Thoracic aorta (tissue), 2 donors: ENCODE data around the gene FUT8. TPM values are rescaled to one million over a fixed set of nuclear protein-coding genes. Genes with fewer than 3 reads are reported as not detected.

Source experiments
- ATAC-seq: fragments of 150-250 bp; one replicate; pipeline ENCODE4 v1.8.0; 2017; ENCODE audit warnings: low read depth; ENCODE audit not compliant: insufficient number of reproducible peaks, low FRiP score
- DNase-seq: peaks from one replicate; pipeline ENCODE4 v3.0.0-alpha.2; 2020; ENCODE audit warnings: low spot score
- H3K27ac ChIP-seq, 2 donors: fragments of 200-600 bp; sonication (generic); 1 replicate in 1 of 2; 2 replicates in 1 of 2; pipeline ENCODE4 v1.5.1; 2016; ENCODE audit warnings: mild to moderate bottlenecking in 2 of 2, moderate library complexity in 2 of 2
- H3K27me3 ChIP-seq: fragments of 200-600 bp; sonication (generic); replicated peaks from 2 replicates; pipeline ENCODE4 v1.6.0; 2016; ENCODE audit warnings: mild to moderate bottlenecking; ENCODE audit not compliant: insufficient read depth
- H3K36me3 ChIP-seq: fragments of 200-600 bp; sonication (generic); one replicate; pipeline ENCODE4 v1.5.1; 2016
- H3K4me1 ChIP-seq, 2 donors: fragments of 200-600 bp; sonication (generic); 1 replicate in 1 of 2; 2 replicates in 1 of 2; pipeline versions ENCODE4 v1.5.1 to v1.6.0; 2016; ENCODE audit warnings: low read depth in 2 of 2, mild to moderate bottlenecking in 1 of 2; ENCODE audit not compliant: control insufficient read depth in 1 of 2
- H3K4me3 ChIP-seq: fragments of 200-600 bp; sonication (generic); 2 replicates; pipeline ENCODE4 v1.5.1; 2016; ENCODE audit warnings: mild to moderate bottlenecking
- H3K9me3 ChIP-seq: fragments of 200-600 bp; sonication (generic); 2 replicates; pipeline ENCODE4 v1.5.1; 2016
- total RNA-seq, 2 donors: library from RNA; depleted of rRNA; stranded (reverse); fragments of >200 nt; gene quantifications; one replicate each; pipeline versions ENCODE4 v1.1.0 to v1.2.3, GENCODE V29; 2016
- TF ChIP-seq, protein P1 (sequence below): fragments of 200-600 bp; sonication (generic); IDR thresholded peaks from one replicate; pipeline ENCODE4 v1.5.1; 2019; ENCODE audit warnings: antibody characterized with exemption

FUT8 gene
- total RNA-seq, 2 donors from 2014 or later: 22.3 to 23.4 TPM

- no peak for ATAC-seq
- TF ChIP-seq, protein P1, sequence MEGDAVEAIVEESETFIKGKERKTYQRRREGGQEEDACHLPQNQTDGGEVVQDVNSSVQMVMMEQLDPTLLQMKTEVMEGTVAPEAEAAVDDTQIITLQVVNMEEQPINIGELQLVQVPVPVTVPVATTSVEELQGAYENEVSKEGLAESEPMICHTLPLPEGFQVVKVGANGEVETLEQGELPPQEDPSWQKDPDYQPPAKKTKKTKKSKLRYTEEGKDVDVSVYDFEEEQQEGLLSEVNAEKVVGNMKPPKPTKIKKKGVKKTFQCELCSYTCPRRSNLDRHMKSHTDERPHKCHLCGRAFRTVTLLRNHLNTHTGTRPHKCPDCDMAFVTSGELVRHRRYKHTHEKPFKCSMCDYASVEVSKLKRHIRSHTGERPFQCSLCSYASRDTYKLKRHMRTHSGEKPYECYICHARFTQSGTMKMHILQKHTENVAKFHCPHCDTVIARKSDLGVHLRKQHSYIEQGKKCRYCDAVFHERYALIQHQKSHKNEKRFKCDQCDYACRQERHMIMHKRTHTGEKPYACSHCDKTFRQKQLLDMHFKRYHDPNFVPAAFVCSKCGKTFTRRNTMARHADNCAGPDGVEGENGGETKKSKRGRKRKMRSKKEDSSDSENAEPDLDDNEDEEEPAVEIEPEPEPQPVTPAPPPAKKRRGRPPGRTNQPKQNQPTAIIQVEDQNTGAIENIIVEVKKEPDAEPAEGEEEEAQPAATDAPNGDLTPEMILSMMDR: no peak
- DNase-seq: no peak
- no peaks in the 10 kb centered on the region for H3K9me3 ChIP-seq
- H3K27me3 ChIP-seq: no peaks in the 10 kb centered on the region
- no peaks in the 10 kb centered on the region for H3K4me1 ChIP-seq
- no peak overlapping the region for H3K27ac ChIP-seq
- no peak overlapping the region for H3K4me3 ChIP-seq
- no peaks in the 10 kb centered on the region for H3K36me3 ChIP-seq
Observed at GRCh38 chr14:65718629-65719028, 306.1 kb downstream of the FUT8 start.

DNA sequence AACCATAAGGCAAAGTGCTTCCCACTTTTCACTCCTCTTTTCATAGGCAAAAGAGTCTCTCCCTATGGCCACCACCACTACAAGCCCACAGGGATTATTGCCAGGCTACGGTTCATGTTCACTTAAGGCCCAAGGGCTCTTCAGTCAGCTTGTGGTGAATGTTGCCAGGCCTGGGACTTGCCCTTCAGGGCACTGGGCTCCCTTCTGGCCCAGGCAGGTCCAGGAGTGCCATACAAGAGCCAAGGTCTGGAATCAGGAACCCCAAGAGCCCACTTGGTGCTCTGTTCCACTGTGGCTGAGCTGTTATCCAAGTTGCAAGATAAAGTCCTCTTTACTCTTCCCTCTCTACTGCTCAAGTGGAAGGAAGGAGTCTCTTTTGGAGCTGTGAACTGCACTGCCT lies 307.6 kb downstream of the FUT8 start:
- Histone ChIP-seq H3K4me3 (no peak overlapping the region), H3K27me3 (no peaks in the 10 kb centered on the region), H3K4me1 (no peaks in the 10 kb centered on the region), H3K36me3 (no peaks in the 10 kb centered on the region), H3K9me3 (no peaks in the 10 kb centered on the region), H3K27ac (no peak overlapping the region)
- DNase-seq: no peak
- no peak for ATAC-seq
- TF ChIP-seq, protein P1: no peak

DNA sequence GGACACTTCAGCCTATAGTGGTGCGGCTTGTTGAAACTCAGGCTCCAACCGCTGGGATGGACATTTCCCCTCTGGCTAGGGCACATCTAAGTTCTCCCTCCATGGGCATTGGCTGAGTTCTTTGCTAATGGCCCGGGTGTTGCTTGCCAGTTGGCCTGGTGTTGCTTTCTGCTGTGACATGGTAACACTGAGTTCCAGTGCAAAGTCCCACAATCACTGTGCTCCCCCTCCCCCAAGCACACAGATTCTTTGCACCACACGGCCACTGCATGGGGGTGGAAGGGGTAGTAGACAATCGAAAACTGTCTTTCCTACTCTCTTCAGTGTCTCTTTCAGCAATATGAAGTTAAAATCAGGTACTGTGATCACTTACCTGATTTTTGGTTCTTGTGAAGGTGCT lies 308.2 kb downstream of the FUT8 start:
- Histone ChIP-seq H3K4me1 (no peaks in the 10 kb centered on the region), H3K9me3 (no peaks in the 10 kb centered on the region), H3K36me3 (no peaks in the 10 kb centered on the region), H3K27me3 (no peaks in the 10 kb centered on the region), H3K4me3 (no peak overlapping the region), H3K27ac (no peak overlapping the region)
- ATAC-seq: no peak
- TF ChIP-seq, protein P1: no peak
- no peak for DNase-seq

DNA sequence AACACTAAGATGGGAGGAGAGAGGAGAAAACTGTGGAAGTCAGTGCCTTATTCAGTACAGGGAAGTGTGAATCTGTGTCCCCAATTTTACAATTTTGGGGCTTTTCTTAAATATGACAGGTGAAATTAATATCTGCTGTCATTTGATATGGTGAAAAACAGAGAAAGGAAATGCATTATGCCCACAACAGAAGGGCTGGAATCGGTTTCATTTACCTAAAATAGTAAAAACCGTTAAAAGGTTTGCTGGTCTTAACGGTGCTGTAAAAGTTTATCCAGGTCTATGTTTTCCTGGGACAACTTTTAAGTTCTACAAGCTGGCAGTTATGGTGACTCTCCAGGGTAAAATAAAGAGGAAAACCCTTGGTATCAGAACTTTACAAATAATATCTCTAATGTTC lies 310.8 kb downstream of the FUT8 start:
- DNase-seq (no peak), ATAC-seq (no peak)
- Histone ChIP-seq H3K9me3 (no peaks in the 10 kb centered on the region), H3K27me3 (no peaks in the 10 kb centered on the region), H3K36me3 (no peaks in the 10 kb centered on the region), H3K27ac (no peak overlapping the region), H3K4me1 (no peaks in the 10 kb centered on the region), H3K4me3 (no peak overlapping the region)
- TF ChIP-seq, protein P1: no peak

DNA sequence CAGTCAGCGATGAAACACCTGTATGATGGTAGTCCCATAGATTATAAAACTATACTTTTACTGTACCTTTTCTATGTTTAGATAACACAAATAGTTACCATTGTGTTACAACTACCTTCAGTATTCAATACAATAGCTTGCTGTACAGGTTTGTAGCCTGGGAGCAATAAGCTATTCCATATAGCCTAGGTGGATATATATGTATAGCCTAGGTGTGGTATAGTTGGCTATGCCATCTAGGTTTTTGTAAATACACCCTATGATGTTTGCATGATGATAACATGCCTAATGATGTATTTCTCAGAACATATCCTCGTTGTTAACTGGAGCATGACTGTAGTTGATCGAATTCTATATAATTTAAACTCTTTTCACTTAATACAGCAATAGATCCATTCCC lies 316.1 kb downstream of the FUT8 start:
- Histone ChIP-seq H3K4me1 (peaks cover 0 to 11% of the 10 kb centered on the region in 2 donors), H3K27me3 (no peaks in the 10 kb centered on the region), H3K4me3 (no peak overlapping the region), H3K27ac (no peak overlapping the region), H3K36me3 (no peaks in the 10 kb centered on the region), H3K9me3 (no peaks in the 10 kb centered on the region)
- no peak for DNase-seq
- TF ChIP-seq, protein P1: no peak
- no peak for ATAC-seq
